GM12872 (cell line): Measurements from ENCODE around the gene LGALS7B.

ENCODE experiments used
- CTCF ChIP-seq: IDR thresholded peaks from 3 replicates; pipeline ENCODE4 v1.5.1; 2011; ENCODE audit warnings: low read depth, mild to moderate bottlenecking, low read length, moderate library complexity; ENCODE audit not compliant: insufficient read depth

The LGALS7B gene

DNA sequence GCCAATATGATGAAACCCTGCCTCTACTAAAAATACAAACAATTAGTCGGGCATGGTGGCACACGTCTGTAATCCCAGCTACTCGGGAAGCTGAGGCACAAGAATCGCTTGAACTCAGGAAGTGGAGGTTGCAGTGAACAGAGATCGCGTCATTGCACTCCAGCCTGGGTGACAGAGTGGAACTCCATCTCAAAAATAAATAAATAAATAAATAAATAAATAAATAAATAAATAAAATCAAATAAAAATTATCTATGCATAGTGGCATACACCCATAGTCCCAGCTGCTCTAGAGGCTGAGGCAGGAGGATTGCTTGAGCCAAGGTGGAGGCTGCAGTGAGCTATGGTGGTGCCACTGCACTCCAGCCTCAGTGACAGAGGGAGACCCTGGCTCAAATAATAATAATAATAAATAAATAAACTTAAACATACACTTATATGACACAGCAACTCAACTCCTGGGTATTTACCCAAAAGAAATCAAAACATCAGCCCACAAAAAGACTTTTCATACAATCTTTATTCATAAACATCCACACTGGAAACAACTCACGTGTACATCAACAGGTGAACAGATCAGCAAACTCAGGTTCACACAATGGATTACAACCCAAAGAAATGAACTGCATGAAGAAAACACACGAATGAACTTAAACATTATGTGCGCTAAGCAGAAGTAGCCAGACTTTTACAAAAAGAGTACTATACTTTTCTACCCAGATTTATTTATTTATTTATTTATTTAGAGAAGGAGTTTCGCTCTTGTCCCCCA, 22.5 kb upstream of the LGALS7B start:
- no peak for TF ChIP-seq CTCF

GRCh38 chr19:38769635-38770211, 19.3 kb upstream of the LGALS7B start:
- TF ChIP-seq CTCF, result peak; percentile 74

DNA sequence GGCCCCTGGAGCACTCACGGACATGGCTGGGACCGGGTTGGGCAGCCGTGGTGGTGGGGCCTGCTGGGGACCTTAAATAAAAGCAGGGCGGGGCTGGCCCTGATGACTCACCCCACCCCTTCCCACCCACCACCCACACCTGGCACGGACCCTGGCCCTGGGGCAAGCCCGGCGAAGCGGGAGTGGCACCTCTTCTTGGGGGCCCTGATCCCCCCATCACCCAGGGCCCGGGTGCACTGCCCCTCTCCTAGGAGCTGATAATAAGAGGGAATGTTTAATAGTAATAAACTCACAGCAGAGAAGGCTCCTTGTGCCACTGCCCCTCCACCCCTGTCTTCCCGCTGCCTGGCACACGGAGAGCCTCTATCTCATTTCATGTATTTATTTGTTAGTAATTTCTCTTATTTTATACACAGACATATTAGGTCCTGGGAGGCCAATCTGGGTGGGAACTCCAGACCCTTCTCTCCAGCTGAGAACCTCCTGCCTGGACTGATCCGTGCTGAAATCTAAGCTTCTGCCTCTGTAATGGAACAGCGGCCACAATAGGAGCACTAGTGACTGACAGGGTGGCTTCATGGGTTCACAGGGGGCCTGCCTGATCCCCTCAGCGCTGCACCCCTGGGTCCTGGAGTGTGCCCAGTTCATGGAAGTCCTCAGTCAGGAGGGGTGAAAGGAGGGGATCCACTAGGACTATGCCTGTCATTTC, 15.4 kb upstream of the LGALS7B start, which contains the start of gene LGALS7:
Gene LGALS7, minus strand, starts transcription at position 49 of the 709 bp plus-strand sequence. Its CDS starts 25 bp downstream, at position 24.
- no peak for TF ChIP-seq CTCF

GRCh38 chr19:38774181-38774950, 14.6 kb upstream of the LGALS7B start:
- TF ChIP-seq CTCF, result no peak

DNA sequence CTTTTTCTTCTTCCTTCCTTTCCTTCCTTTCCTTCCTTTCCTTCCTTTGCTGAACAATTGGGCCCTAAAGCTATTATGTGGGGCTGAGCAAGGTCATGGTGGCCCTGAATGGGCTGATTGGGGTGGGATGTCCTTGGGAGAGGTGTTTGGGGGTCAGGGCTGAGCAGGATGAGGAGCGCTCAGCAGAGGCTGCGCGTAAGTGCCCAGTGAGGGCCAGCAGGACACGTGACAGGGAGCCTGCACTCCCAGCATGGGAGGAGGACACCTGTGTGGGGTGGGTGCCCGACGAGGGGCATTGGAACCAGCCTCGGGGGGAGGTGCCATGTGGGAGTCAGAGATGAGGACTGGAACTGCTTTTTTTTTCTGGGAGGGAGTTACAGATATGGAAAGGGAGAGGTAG, 10.3 kb upstream of the LGALS7B start:
- no peak for TF ChIP-seq CTCF

GRCh38 chr19:38780443-38780842, 8.6 kb upstream of the LGALS7B start:
- TF ChIP-seq CTCF, result no peak

GRCh38 chr19:38781058-38781457, 7.9 kb upstream of the LGALS7B start:
- TF ChIP-seq CTCF, result no peak
